Endodermal cell (in vitro differentiated cells): Measurements from ENCODE around the gene HOMER2. TPM values are rescaled to one million over a fixed set of nuclear protein-coding genes. Genes with fewer than 3 reads are reported as not detected.

Source experiments
- DNase-seq: peaks from one replicate; pipeline ENCODE4 v3.0.0-alpha.2; 2017
- H3K27ac ChIP-seq: 2 replicates; pipeline ENCODE4 v1.5.1; 2013; ENCODE audit warnings: mild to moderate bottlenecking, low read depth, low read length, moderate library complexity
- H3K27me3 ChIP-seq: 2 replicates; pipeline ENCODE4 v1.6.1; 2013; ENCODE audit warnings: mild to moderate bottlenecking, low read length, moderate library complexity; ENCODE audit not compliant: insufficient read depth, control insufficient read depth, poor library complexity, severe bottlenecking
- H3K36me3 ChIP-seq: 2 replicates; pipeline ENCODE4 v1.7.0; 2013; ENCODE audit warnings: mild to moderate bottlenecking, low read length, moderate library complexity; ENCODE audit not compliant: control insufficient read depth, insufficient read depth
- H3K4me1 ChIP-seq: one replicate; pipeline ENCODE4 v1.7.0; 2013; ENCODE audit warnings: low read length; ENCODE audit not compliant: control insufficient read depth, insufficient read depth
- H3K4me3 ChIP-seq: 2 replicates; pipeline ENCODE4 v1.5.1; 2013; ENCODE audit warnings: mild to moderate bottlenecking, low read length, moderate library complexity
- H3K9ac ChIP-seq: 2 replicates; pipeline ENCODE4 v1.6.1; 2013; ENCODE audit warnings: mild to moderate bottlenecking, low read length, moderate library complexity; ENCODE audit not compliant: poor library complexity, severe bottlenecking; ENCODE audit errors: extremely low read depth
- H3K9me3 ChIP-seq: 2 replicates; pipeline ENCODE4 v1.6.1; 2013; ENCODE audit warnings: mild to moderate bottlenecking, low read length, moderate library complexity; ENCODE audit not compliant: control insufficient read depth
- H3K27ac Mint-ChIP-seq: 2 replicates; pipeline ENCODE4 v1.8.0; 2020; ENCODE audit warnings: mixed read lengths
- H3K27me3 Mint-ChIP-seq: 2 replicates; pipeline ENCODE4 v1.8.0; 2021; ENCODE audit warnings: mild to moderate bottlenecking, mixed read lengths; ENCODE audit not compliant: insufficient read depth
- H3K36me3 Mint-ChIP-seq: 2 replicates; pipeline ENCODE4 v1.8.0; 2020; ENCODE audit warnings: low read depth, mixed read lengths
- H3K4me1 Mint-ChIP-seq: 2 replicates; pipeline ENCODE4 v1.8.0; 2020; ENCODE audit warnings: mixed read lengths
- H3K4me3 Mint-ChIP-seq: 2 replicates; pipeline ENCODE4 v1.8.0; 2020; ENCODE audit warnings: mild to moderate bottlenecking, moderate library complexity, mixed read lengths
- H3K9me3 Mint-ChIP-seq: 2 replicates; pipeline ENCODE4 v1.8.0; 2020; ENCODE audit warnings: mild to moderate bottlenecking, mixed read lengths
- CTCF ChIP-seq: fragments of 200-600 bp; sonication (generic); conservative IDR thresholded peaks from 2 replicates; pipeline ENCODE4 v1.5.0; 2021; ENCODE audit warnings: antibody characterized with exemption, mild to moderate bottlenecking
- WGBS, 2 experiments: methylation state at CpG; one replicate each; pipeline versions ENCODE4 v1.1.5 to v1.1.7; 2013; ENCODE audit warnings: missing lambda C conversion rate in 2 of 2, mixed read lengths in 1 of 2; ENCODE audit not compliant: insufficient coverage in 1 of 2, insufficient read length in 1 of 2; 5-methylcytosine and 5-hydroxymethylcytosine counted together
- total RNA-seq, 2 donors: library from RNA; stranded (reverse); fragmentation: NEBNext Ultra II Directional in 1 of 2; extraction: Animal tissue kit (Norgen Biotek cat#: 25700) in 1 of 2; gene quantifications; 2 replicates in 1 of 2; 3 replicates in 1 of 2; pipeline ENCODE4 v1.2.1, GENCODE V29; 2021

Gene HOMER2
- total RNA-seq, 2 donors from 2014 or later, result 31.8 to 32.7 TPM

- Mint-ChIP-seq H3K27ac (no peak overlapping the region), H3K4me3 (no peak overlapping the region), H3K4me1 (peaks cover 13% of the 10 kb centered on the region), H3K36me3 (peaks cover 3% of the 10 kb centered on the region), H3K27me3 (peaks cover 17% of the 10 kb centered on the region), H3K9me3 (no peaks in the 10 kb centered on the region)
- 81 to 92% methylated on average over 3 to 9 of the region's 11 CpGs for whole genome bisulfite sequencing, 2 experiments
- H3K9ac ChIP-seq, result no peak overlapping the region
- H3K27me3 ChIP-seq, result peaks cover 24% of the 10 kb centered on the region
- H3K4me3 ChIP-seq, result no peak overlapping the region
- no peak for TF ChIP-seq CTCF
- DNase-seq, result no peak
- no peaks in the 10 kb centered on the region for H3K9me3 ChIP-seq
- H3K36me3 ChIP-seq, result peaks cover 2% of the 10 kb centered on the region
- no peaks in the 10 kb centered on the region for H3K4me1 ChIP-seq
- no peak overlapping the region for H3K27ac ChIP-seq
Observed at GRCh38 chr15:82807920-82808633, 144.4 kb downstream of the HOMER2 start.

GRCh38 chr15:82805994-82806406 is 146.5 kb downstream of the HOMER2 start, which contains the start of gene FSD2:
TSS of gene FSD2 (minus strand) at chr15:82806069. CDS start at chr15:82787390, 18,679 bp downstream.
- Histone ChIP-seq H3K4me1 (no peaks in the 10 kb centered on the region), H3K9ac (no peak within 1 kb of the TSS), H3K27ac (no peak within 1 kb of the TSS), H3K36me3 (no peaks in the 10 kb centered on the region), H3K27me3 (peaks cover 45% of the 10 kb centered on the region), H3K4me3 (no peak within 1 kb of the TSS), H3K9me3 (no peaks in the 10 kb centered on the region)
- WGBS, 2 experiments, result 88% methylated on average over 2 of the region's 2 CpGs; no CpG with 5 or more reads in 1 of the 2 experiments
- peaks cover 6% of the 10 kb centered on the region for H3K4me1 Mint-ChIP-seq
- peaks cover 37% of the 10 kb centered on the region for H3K27me3 Mint-ChIP-seq
- DNase-seq, result no peak
- no peaks in the 10 kb centered on the region for H3K9me3 Mint-ChIP-seq
- no peaks in the 10 kb centered on the region for H3K36me3 Mint-ChIP-seq
- no peak within 1 kb of the TSS for H3K4me3 Mint-ChIP-seq
- TF ChIP-seq CTCF, result no peak
- H3K27ac Mint-ChIP-seq, result no peak within 1 kb of the TSS

GRCh38 chr15:82804575-82804949 is 148.0 kb downstream of the HOMER2 start:
- Mint-ChIP-seq H3K4me1 (no peaks in the 10 kb centered on the region), H3K4me3 (no peak overlapping the region), H3K9me3 (no peaks in the 10 kb centered on the region), H3K27ac (no peak overlapping the region), H3K36me3 (no peaks in the 10 kb centered on the region), H3K27me3 (peaks cover 48% of the 10 kb centered on the region)
- no peak for TF ChIP-seq CTCF
- Histone ChIP-seq H3K36me3 (no peaks in the 10 kb centered on the region), H3K27me3 (peaks cover 53% of the 10 kb centered on the region), H3K4me1 (no peaks in the 10 kb centered on the region), H3K9me3 (no peaks in the 10 kb centered on the region), H3K4me3 (no peak overlapping the region), H3K9ac (no peak overlapping the region), H3K27ac (no peak overlapping the region)
- no peak for DNase-seq
- 95% methylated on average over 1 of the region's 1 CpG; no CpG with 5 or more reads in 1 of the 2 experiments for WGBS, 2 experiments
